ENCODE measurements around the gene VPS41.

VPS41 gene

DNA sequence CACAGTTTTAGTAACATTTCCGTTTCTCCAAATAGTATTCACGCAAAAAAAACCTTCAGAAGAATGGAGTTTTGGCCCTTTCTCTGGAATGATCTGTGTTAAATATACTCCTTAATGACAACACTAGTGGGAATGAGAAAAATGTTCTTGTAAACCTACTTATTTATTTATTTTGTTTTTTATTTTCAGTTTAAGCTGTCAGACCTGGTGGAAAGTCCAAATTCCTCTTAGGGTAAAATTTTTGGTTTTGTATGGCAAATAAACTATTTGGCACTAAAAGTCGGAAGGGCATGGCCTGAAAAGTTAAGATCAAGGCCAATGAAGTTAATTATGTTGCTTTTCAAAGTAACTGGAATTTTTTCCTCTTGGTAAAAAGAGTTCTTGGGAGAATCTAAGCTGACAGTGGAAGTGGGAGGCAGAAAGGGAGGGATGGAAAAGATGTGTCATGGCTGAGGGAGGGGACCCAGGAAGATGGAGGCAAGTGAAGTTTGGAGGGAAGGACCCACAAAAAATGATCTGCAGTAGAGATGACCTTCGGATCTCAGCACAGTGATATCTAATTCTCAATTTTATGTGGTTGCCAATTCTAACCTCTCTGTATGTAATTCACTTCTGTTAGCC lies 33.5 kb upstream of the VPS41 start:
- no peaks in the 10 kb centered on the region for H4K20me1 ChIP-seq (ENCODE audit: insufficient read depth, low read length)
- H3K27ac ChIP-seq (ENCODE audit: low read length): no peak overlapping the region
- no peak overlapping the region for H3K9ac ChIP-seq (ENCODE audit: low read length)
- no peaks in the 10 kb centered on the region for H3K79me2 ChIP-seq (ENCODE audit: low read length)
- no peaks in the 10 kb centered on the region for H3K9me3 ChIP-seq (replicated peaks; ENCODE audit: insufficient read depth, low read length)
- H3K36me3 ChIP-seq (replicated peaks; ENCODE audit: insufficient read depth, low read length): no peaks in the 10 kb centered on the region
- H3K4me3 ChIP-seq (ENCODE audit: low read length): no peak overlapping the region
- no peak overlapping the region for H2AFZ ChIP-seq (ENCODE audit: low read length)
- no peak overlapping the region for H3K4me2 ChIP-seq (ENCODE audit: low read depth, low read length)
- H3K4me1 ChIP-seq (ENCODE audit: low read length): no peaks in the 10 kb centered on the region
- no peaks in the 10 kb centered on the region for H3K27me3 ChIP-seq (replicated peaks; ENCODE audit: insufficient read depth, low read length)
- no peak for DNase-seq
- H3F3A ChIP-seq (ENCODE audit: insufficient read depth, low read length): no peaks in the 10 kb centered on the region
- H3K9me2 ChIP-seq (replicated peaks; ENCODE audit: insufficient read depth, low read length): no peaks in the 10 kb centered on the region
- TF ChIP-seq EZH2 (optimal IDR thresholded peaks at IDR 0.05; ENCODE audit: low read depth, low read length): no peak
- no peak for TF ChIP-seq EZH2phosphoT487 (IDR thresholded peaks at IDR 0.05; ENCODE audit: low read length)
- TF ChIP-seq, protein P1, sequence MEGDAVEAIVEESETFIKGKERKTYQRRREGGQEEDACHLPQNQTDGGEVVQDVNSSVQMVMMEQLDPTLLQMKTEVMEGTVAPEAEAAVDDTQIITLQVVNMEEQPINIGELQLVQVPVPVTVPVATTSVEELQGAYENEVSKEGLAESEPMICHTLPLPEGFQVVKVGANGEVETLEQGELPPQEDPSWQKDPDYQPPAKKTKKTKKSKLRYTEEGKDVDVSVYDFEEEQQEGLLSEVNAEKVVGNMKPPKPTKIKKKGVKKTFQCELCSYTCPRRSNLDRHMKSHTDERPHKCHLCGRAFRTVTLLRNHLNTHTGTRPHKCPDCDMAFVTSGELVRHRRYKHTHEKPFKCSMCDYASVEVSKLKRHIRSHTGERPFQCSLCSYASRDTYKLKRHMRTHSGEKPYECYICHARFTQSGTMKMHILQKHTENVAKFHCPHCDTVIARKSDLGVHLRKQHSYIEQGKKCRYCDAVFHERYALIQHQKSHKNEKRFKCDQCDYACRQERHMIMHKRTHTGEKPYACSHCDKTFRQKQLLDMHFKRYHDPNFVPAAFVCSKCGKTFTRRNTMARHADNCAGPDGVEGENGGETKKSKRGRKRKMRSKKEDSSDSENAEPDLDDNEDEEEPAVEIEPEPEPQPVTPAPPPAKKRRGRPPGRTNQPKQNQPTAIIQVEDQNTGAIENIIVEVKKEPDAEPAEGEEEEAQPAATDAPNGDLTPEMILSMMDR (IDR thresholded peaks at IDR 0.05; ENCODE audit: low read length): no peak

DNA sequence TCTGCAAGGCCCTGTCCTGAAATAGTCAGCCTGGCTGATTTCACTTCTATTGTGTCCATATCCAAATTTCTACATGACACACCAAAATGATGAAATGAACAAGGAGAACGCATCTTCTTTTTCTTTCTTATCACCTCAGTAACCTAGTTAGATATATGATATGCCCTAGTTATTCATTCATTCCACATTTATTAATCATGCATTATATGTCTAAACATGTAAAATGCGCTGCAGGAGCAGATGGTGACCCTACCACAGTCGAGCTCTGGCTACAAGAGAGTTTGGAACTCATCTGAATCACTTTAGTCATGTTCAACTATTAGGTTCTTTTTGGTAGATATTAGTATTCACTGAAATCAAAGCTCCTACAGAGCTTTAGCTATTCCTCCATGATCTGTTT lies 31.8 kb upstream of the VPS41 start:
- no peak overlapping the region for H3K9ac ChIP-seq (ENCODE audit: low read length)
- TF ChIP-seq EZH2phosphoT487 (IDR thresholded peaks at IDR 0.05; ENCODE audit: low read length) (no peak), EZH2 (optimal IDR thresholded peaks at IDR 0.05; ENCODE audit: low read depth, low read length) (no peak)
- TF ChIP-seq, protein P1 (IDR thresholded peaks at IDR 0.05; ENCODE audit: low read length): no peak
- H3K9me3 ChIP-seq (replicated peaks; ENCODE audit: insufficient read depth, low read length): no peaks in the 10 kb centered on the region
- H3K27ac ChIP-seq (ENCODE audit: low read length): no peak overlapping the region
- H3K36me3 ChIP-seq (replicated peaks; ENCODE audit: insufficient read depth, low read length): no peaks in the 10 kb centered on the region
- no peak for DNase-seq
- no peak overlapping the region for H3K4me2 ChIP-seq (ENCODE audit: low read depth, low read length)
- H3K79me2 ChIP-seq (ENCODE audit: low read length): no peaks in the 10 kb centered on the region
- no peak overlapping the region for H2AFZ ChIP-seq (ENCODE audit: low read length)
- H3F3A ChIP-seq (ENCODE audit: insufficient read depth, low read length): no peaks in the 10 kb centered on the region
- no peaks in the 10 kb centered on the region for H3K4me1 ChIP-seq (ENCODE audit: low read length)
- no peaks in the 10 kb centered on the region for H3K27me3 ChIP-seq (replicated peaks; ENCODE audit: insufficient read depth, low read length)
- no peak overlapping the region for H3K4me3 ChIP-seq (ENCODE audit: low read length)
- H3K9me2 ChIP-seq (replicated peaks; ENCODE audit: insufficient read depth, low read length): no peaks in the 10 kb centered on the region
- no peaks in the 10 kb centered on the region for H4K20me1 ChIP-seq (ENCODE audit: insufficient read depth, low read length)

DNA sequence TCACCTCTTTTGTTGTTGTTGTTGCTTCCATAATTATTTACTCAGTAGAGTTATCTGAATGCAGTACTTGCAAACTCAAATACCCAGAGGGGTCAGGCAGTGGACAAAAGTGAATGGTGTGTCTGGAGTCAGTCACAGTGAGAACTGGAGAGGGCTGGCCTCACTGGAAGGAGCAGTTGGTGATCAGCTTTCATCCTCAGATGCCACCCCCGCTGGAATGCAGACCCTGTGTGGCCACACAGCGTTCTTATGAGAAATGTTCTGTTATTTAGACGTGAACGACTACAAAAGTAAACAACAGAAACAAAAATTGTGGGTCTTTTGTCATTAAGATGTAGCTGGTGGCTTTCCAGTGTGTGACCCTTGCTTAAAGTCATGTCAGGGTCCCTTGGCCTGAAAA lies 29.6 kb upstream of the VPS41 start:
- TF ChIP-seq EZH2phosphoT487 (IDR thresholded peaks at IDR 0.05; ENCODE audit: low read length): no peak
- no peak for TF ChIP-seq EZH2 (optimal IDR thresholded peaks at IDR 0.05; ENCODE audit: low read depth, low read length)
- TF ChIP-seq, protein P1 (IDR thresholded peaks at IDR 0.05; ENCODE audit: low read length): no peak
- DNase-seq: no peak
- Histone ChIP-seq H3K4me1 (ENCODE audit: low read length) (no peaks in the 10 kb centered on the region), H2AFZ (ENCODE audit: low read length) (no peak overlapping the region), H3K9me3 (replicated peaks; ENCODE audit: insufficient read depth, low read length) (no peaks in the 10 kb centered on the region), H3K9me2 (replicated peaks; ENCODE audit: insufficient read depth, low read length) (no peaks in the 10 kb centered on the region), H3F3A (ENCODE audit: insufficient read depth, low read length) (no peaks in the 10 kb centered on the region), H3K36me3 (replicated peaks; ENCODE audit: insufficient read depth, low read length) (no peaks in the 10 kb centered on the region), H4K20me1 (ENCODE audit: insufficient read depth, low read length) (no peaks in the 10 kb centered on the region), H3K27me3 (replicated peaks; ENCODE audit: insufficient read depth, low read length) (no peaks in the 10 kb centered on the region), H3K79me2 (ENCODE audit: low read length) (no peaks in the 10 kb centered on the region), H3K4me3 (ENCODE audit: low read length) (no peak overlapping the region), H3K27ac (ENCODE audit: low read length) (no peak overlapping the region), H3K9ac (ENCODE audit: low read length) (no peak overlapping the region), H3K4me2 (ENCODE audit: low read depth, low read length) (no peak overlapping the region)

Measured in MM.1S (cell line).